ENCODE measurements around the gene D2HGDH. TPM values are rescaled to one million over a fixed set of nuclear protein-coding genes. Genes with fewer than 3 reads are reported as not detected.

The D2HGDH gene
- total and polyA plus RNA-seq, 2 experiments from 2014 or later = 3.7 to 17.3 TPM

GRCh38 chr2:241817126-241817820, 82.8 kb downstream of the D2HGDH start:
- Mint-ChIP-seq H3K4me1 (peaks cover 4% of the 10 kb centered on the region), H3K36me3 (ENCODE audit: low read depth) (no peaks in the 10 kb centered on the region; the same call in 2 of the 3 replicates), H3K9me3 (peaks cover under 1% of the 10 kb centered on the region; the same call in 1 of the 3 replicates), H3K27ac (no peak overlapping the region), H3K4me3 (no peak overlapping the region), H3K27me3 (ENCODE audit: insufficient read depth, low read depth, poor library complexity) (peaks cover 14% of the 10 kb centered on the region)
- ATAC-seq (no peak), DNase-seq (ENCODE audit: low spot score) (no peak)
- H3K79me2 ChIP-seq (replicated peaks; ENCODE audit: insufficient read depth) = no peaks in the 10 kb centered on the region
- H3K4me2 ChIP-seq = no peak overlapping the region
- H3K27ac ChIP-seq (ENCODE audit: low read depth) = no peak overlapping the region
- 0 out of 2 replicates have a peak, but pooled peaks cover 6% of the 10 kb centered on the region for H3F3A ChIP-seq (replicated peaks; ENCODE audit: low read depth)
- no peaks in the 10 kb centered on the region for H3K27me3 ChIP-seq (ENCODE audit: insufficient read depth)
- H3K36me3 ChIP-seq (ENCODE audit: insufficient read depth) = no peaks in the 10 kb centered on the region
- no peak overlapping the region for H3K4me3 ChIP-seq
- H4K20me1 ChIP-seq (replicated peaks; ENCODE audit: insufficient read depth) = no peaks in the 10 kb centered on the region
- no peaks in the 10 kb centered on the region; the same call in 1 of the 2 replicates for H3K4me1 ChIP-seq (ENCODE audit: insufficient read depth)
- no peaks in the 10 kb centered on the region for H3K9me2 ChIP-seq (ENCODE audit: insufficient read depth)
- H2AFZ ChIP-seq = no peak overlapping the region
- TF ChIP-seq CTCF (conservative IDR thresholded peaks at IDR 0.05; ENCODE audit: low read depth in 2 of 2) (no peak), ZNF331 (CRISPR knock-in tag; IDR thresholded peaks at IDR 0.05; ENCODE audit: low read depth) (no peak), ETS1 (IDR thresholded peaks at IDR 0.05) (no peak), STAT1 (IDR thresholded peaks at IDR 0.05; ENCODE audit: unreplicated experiment) (no peak), NANOG (IDR thresholded peaks at IDR 0.05; ENCODE audit: borderline replicate concordance) (no peak), POLR2AphosphoS5 (IDR thresholded peaks at IDR 0.05; ENCODE audit: low read depth) (no peak), ZNF114 (CRISPR knock-in tag; IDR thresholded peaks at IDR 0.05) (no peak), JUNB (IDR thresholded peaks at IDR 0.05; ENCODE audit: unreplicated experiment) (no peak), CREB1 (CRISPR knock-in tag; IDR thresholded peaks at IDR 0.05; ENCODE audit: low read depth) (no peak), EZH2 (IDR thresholded peaks at IDR 0.05; ENCODE audit: low read depth, unreplicated experiment) (no peak), EZH2phosphoT487 (IDR thresholded peaks at IDR 0.05; ENCODE audit: unreplicated experiment) (no peak)
- TF ChIP-seq, protein P1, sequence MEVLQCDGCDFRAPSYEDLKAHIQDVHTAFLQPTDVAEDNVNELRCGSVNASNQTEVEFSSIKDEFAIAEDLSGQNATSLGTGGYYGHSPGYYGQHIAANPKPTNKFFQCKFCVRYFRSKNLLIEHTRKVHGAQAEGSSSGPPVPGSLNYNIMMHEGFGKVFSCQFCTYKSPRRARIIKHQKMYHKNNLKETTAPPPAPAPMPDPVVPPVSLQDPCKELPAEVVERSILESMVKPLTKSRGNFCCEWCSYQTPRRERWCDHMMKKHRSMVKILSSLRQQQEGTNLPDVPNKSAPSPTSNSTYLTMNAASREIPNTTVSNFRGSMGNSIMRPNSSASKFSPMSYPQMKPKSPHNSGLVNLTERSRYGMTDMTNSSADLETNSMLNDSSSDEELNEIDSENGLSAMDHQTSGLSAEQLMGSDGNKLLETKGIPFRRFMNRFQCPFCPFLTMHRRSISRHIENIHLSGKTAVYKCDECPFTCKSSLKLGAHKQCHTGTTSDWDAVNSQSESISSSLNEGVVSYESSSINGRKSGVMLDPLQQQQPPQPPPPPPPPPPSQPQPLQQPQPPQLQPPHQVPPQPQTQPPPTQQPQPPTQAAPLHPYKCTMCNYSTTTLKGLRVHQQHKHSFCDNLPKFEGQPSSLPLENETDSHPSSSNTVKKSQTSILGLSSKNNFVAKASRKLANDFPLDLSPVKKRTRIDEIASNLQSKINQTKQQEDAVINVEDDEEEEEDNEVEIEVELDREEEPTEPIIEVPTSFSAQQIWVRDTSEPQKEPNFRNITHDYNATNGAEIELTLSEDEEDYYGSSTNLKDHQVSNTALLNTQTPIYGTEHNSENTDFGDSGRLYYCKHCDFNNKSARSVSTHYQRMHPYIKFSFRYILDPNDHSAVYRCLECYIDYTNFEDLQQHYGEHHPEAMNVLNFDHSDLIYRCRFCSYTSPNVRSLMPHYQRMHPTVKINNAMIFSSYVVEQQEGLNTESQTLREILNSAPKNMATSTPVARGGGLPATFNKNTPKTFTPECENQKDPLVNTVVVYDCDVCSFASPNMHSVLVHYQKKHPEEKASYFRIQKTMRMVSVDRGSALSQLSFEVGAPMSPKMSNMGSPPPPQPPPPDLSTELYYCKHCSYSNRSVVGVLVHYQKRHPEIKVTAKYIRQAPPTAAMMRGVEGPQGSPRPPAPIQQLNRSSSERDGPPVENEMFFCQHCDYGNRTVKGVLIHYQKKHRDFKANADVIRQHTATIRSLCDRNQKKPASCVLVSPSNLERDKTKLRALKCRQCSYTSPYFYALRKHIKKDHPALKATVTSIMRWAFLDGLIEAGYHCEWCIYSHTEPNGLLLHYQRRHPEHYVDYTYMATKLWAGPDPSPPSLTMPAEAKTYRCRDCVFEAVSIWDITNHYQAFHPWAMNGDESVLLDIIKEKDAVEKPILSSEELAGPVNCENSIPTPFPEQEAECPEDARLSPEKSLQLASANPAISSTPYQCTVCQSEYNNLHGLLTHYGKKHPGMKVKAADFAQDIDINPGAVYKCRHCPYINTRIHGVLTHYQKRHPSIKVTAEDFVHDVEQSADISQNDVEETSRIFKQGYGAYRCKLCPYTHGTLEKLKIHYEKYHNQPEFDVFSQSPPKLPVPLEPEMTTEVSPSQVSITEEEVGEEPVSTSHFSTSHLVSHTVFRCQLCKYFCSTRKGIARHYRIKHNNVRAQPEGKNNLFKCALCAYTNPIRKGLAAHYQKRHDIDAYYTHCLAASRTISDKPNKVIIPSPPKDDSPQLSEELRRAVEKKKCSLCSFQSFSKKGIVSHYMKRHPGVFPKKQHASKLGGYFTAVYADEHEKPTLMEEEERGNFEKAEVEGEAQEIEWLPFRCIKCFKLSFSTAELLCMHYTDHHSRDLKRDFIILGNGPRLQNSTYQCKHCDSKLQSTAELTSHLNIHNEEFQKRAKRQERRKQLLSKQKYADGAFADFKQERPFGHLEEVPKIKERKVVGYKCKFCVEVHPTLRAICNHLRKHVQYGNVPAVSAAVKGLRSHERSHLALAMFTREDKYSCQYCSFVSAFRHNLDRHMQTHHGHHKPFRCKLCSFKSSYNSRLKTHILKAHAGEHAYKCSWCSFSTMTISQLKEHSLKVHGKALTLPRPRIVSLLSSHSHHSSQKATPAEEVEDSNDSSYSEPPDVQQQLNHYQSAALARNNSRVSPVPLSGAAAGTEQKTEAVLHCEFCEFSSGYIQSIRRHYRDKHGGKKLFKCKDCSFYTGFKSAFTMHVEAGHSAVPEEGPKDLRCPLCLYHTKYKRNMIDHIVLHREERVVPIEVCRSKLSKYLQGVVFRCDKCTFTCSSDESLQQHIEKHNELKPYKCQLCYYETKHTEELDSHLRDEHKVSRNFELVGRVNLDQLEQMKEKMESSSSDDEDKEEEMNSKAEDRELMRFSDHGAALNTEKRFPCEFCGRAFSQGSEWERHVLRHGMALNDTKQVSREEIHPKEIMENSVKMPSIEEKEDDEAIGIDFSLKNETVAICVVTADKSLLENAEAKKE (CRISPR knock-in tag; IDR thresholded peaks at IDR 0.05) = no peak
- TF ChIP-seq, protein P2, sequence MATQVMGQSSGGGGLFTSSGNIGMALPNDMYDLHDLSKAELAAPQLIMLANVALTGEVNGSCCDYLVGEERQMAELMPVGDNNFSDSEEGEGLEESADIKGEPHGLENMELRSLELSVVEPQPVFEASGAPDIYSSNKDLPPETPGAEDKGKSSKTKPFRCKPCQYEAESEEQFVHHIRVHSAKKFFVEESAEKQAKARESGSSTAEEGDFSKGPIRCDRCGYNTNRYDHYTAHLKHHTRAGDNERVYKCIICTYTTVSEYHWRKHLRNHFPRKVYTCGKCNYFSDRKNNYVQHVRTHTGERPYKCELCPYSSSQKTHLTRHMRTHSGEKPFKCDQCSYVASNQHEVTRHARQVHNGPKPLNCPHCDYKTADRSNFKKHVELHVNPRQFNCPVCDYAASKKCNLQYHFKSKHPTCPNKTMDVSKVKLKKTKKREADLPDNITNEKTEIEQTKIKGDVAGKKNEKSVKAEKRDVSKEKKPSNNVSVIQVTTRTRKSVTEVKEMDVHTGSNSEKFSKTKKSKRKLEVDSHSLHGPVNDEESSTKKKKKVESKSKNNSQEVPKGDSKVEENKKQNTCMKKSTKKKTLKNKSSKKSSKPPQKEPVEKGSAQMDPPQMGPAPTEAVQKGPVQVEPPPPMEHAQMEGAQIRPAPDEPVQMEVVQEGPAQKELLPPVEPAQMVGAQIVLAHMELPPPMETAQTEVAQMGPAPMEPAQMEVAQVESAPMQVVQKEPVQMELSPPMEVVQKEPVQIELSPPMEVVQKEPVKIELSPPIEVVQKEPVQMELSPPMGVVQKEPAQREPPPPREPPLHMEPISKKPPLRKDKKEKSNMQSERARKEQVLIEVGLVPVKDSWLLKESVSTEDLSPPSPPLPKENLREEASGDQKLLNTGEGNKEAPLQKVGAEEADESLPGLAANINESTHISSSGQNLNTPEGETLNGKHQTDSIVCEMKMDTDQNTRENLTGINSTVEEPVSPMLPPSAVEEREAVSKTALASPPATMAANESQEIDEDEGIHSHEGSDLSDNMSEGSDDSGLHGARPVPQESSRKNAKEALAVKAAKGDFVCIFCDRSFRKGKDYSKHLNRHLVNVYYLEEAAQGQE (IDR thresholded peaks at IDR 0.05; ENCODE audit: unreplicated experiment) = no peak
